ENCODE measurements around the gene RBM17.

Gene RBM17

GRCh38 chr10:6059506-6059905, 29.3 kb upstream of the RBM17 start:
- DNase-seq (no peak), ATAC-seq (ENCODE audit: insufficient read depth, low read depth) (no peak)
- no peaks in the 10 kb centered on the region for H3K36me3 ChIP-seq (ENCODE audit: insufficient read depth, low read length)
- peaks cover 9% of the 10 kb centered on the region; the same call in 1 of the 2 replicates for H3K4me1 ChIP-seq (ENCODE audit: insufficient read depth, low read length)
- no peaks in the 10 kb centered on the region for H3K9me3 ChIP-seq (ENCODE audit: insufficient read depth, low read length, severe bottlenecking)
- no peak overlapping the region for H3K4me3 ChIP-seq (ENCODE audit: low read depth in 1 of 2, low read length in 2 of 2)
- no peak overlapping the region for H3K27ac ChIP-seq (ENCODE audit: low read length)
- no peak overlapping the region for H3K9ac ChIP-seq (ENCODE audit: low read depth, low read length)
- no peak overlapping the region for H3K4me2 ChIP-seq (ENCODE audit: insufficient read depth, low read length)
- H2AFZ ChIP-seq (ENCODE audit: low read depth, low read length): no peak overlapping the region
- TF ChIP-seq CTCF (IDR thresholded peaks at IDR 0.05; ENCODE audit: borderline replicate concordance, extremely low read depth, low read length, poor library complexity, severe bottlenecking) (no peak), EZH2 (IDR thresholded peaks at IDR 0.05; ENCODE audit: borderline replicate concordance, low read depth, low read length, severe bottlenecking) (no peak)
- peaks cover 14% of the 10 kb centered on the region for H3K27me3 ChIP-seq (ENCODE audit: insufficient read depth, low read length, poor library complexity)
- no peaks in the 10 kb centered on the region for H4K20me1 ChIP-seq (ENCODE audit: insufficient read depth, low read length)
- no peaks in the 10 kb centered on the region for H3K79me2 ChIP-seq (ENCODE audit: insufficient read depth, low read length)

DNA sequence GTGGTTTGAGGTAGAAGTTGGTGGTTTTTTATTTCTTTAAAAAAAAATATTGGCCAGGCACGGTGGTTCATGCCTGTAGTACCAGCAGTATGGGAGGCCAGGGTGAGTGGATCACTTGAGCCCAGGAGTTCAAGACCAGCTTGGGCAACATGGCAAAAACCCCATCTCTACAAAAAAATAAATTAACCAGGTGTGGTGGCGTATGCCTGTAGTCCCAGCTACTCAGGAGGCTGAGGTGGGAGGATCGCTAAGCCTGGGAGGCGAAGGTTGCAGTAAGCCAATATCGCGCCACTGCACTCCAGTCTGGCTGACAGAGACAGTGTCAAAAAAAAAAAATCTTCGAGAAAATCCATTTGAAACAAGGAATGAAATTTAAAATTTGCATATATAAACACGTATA, 27.8 kb upstream of the RBM17 start:
- Histone ChIP-seq H2AFZ (ENCODE audit: low read depth, low read length) (no peak overlapping the region), H3K79me2 (ENCODE audit: insufficient read depth, low read length) (no peaks in the 10 kb centered on the region), H3K9me3 (ENCODE audit: insufficient read depth, low read length, severe bottlenecking) (no peaks in the 10 kb centered on the region), H3K4me3 (ENCODE audit: low read depth in 1 of 2, low read length in 2 of 2) (no peak overlapping the region), H4K20me1 (ENCODE audit: insufficient read depth, low read length) (no peaks in the 10 kb centered on the region), H3K27ac (ENCODE audit: low read length) (no peak overlapping the region), H3K36me3 (ENCODE audit: insufficient read depth, low read length) (no peaks in the 10 kb centered on the region), H3K9ac (ENCODE audit: low read depth, low read length) (no peak overlapping the region), H3K4me2 (ENCODE audit: insufficient read depth, low read length) (no peak overlapping the region), H3K27me3 (ENCODE audit: insufficient read depth, low read length, poor library complexity) (peaks cover 9% of the 10 kb centered on the region), H3K4me1 (ENCODE audit: insufficient read depth, low read length) (peaks cover 9% of the 10 kb centered on the region; the same call in 1 of the 2 replicates)
- TF ChIP-seq EZH2 (IDR thresholded peaks at IDR 0.05; ENCODE audit: borderline replicate concordance, low read depth, low read length, severe bottlenecking): no peak
- TF ChIP-seq CTCF (IDR thresholded peaks at IDR 0.05; ENCODE audit: borderline replicate concordance, extremely low read depth, low read length, poor library complexity, severe bottlenecking): no peak
- no peak for ATAC-seq (ENCODE audit: insufficient read depth, low read depth)
- no peak for DNase-seq

GRCh38 chr10:6062101-6062771, 26.6 kb upstream of the RBM17 start, which contains the start of gene IL2RA:
Gene IL2RA (minus strand): TSS chr10:6062367. CDS start chr10:6062151, 216 bp downstream.
- Histone ChIP-seq H2AFZ (ENCODE audit: low read depth, low read length) (no peak within 1 kb of the TSS), H3K9me3 (ENCODE audit: insufficient read depth, low read length, severe bottlenecking) (no peaks in the 10 kb centered on the region), H3K36me3 (ENCODE audit: insufficient read depth, low read length) (no peaks in the 10 kb centered on the region), H3K4me2 (ENCODE audit: insufficient read depth, low read length) (no peak within 1 kb of the TSS), H3K27ac (ENCODE audit: low read length) (no peak within 1 kb of the TSS), H3K4me3 (ENCODE audit: low read depth in 1 of 2, low read length in 2 of 2) (no peak within 1 kb of the TSS), H3K79me2 (ENCODE audit: insufficient read depth, low read length) (no peaks in the 10 kb centered on the region), H3K27me3 (ENCODE audit: insufficient read depth, low read length, poor library complexity) (peaks cover 9% of the 10 kb centered on the region), H3K4me1 (ENCODE audit: insufficient read depth, low read length) (peaks cover 10% of the 10 kb centered on the region; the same call in 1 of the 2 replicates), H3K9ac (ENCODE audit: low read depth, low read length) (no peak within 1 kb of the TSS), H4K20me1 (ENCODE audit: insufficient read depth, low read length) (no peaks in the 10 kb centered on the region)
- DNase-seq: no peak
- ATAC-seq (ENCODE audit: insufficient read depth, low read depth): peak; percentile 72
- TF ChIP-seq CTCF (IDR thresholded peaks at IDR 0.05; ENCODE audit: borderline replicate concordance, extremely low read depth, low read length, poor library complexity, severe bottlenecking): no peak
- TF ChIP-seq EZH2 (IDR thresholded peaks at IDR 0.05; ENCODE audit: borderline replicate concordance, low read depth, low read length, severe bottlenecking): no peak

Data from DND-41 (cell line).